ENCODE measurements around the gene GARIN5A.

DNA sequence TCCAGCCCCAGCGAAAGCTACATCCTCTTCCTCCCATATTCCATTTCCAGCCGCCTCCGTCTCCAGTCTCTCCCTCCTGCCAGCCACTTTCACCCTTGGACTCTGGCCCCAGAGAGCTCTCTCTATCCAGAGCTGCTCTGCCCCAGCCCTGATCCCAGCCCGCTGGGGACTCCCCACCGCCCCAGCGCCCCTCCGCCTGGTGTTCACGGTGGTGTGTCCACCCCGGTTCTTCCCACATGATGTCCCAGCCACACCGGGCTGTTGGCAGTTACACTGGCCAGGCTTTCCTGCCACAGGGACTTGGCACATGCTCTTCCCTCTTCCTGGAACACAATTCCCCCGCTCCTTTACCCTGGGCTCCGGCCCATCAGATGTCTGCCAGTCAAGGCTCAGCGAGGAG lies 11.6 kb downstream of the GARIN5A start:
- TF ChIP-seq GATA2 (IDR thresholded peaks at IDR 0.05; ENCODE audit: low read depth, low read length) (no peak), GATA3 (IDR thresholded peaks at IDR 0.05; ENCODE audit: low read depth, low read length) (no peak)

Data from SH-SY5Y (cell line).